GM12892 (cell line): ENCODE data around the gene IL1RAPL1.
"Not testable (repeated sequence)": the region's sequence is repeated elsewhere in the genome, so short reads cannot be mapped to it uniquely, and the experiment has no call there.

Experiments
- DNase-seq: peaks from one replicate; pipeline ENCODE4 v3.0.0; 2011; ENCODE audit not compliant: insufficient read length
- FAIRE-seq: peaks from 2 replicates; lab custom pipeline; 2011; peaks lifted over from hg19 to GRCh38; lab: Jason Lieb, UNC
- POLR2A ChIP-seq: IDR thresholded peaks from 2 replicates; pipeline ENCODE4 v1.6.1; 2011; ENCODE audit warnings: low read depth, low read length, control low read depth
- POLR2AphosphoS5 ChIP-seq: IDR thresholded peaks from 2 replicates; pipeline ENCODE4 v1.6.1; 2011; ENCODE audit warnings: low read depth, low read length, control low read depth
- TAF1 ChIP-seq: IDR thresholded peaks from 2 replicates; pipeline ENCODE4 v1.6.1; 2011; ENCODE audit warnings: low read depth, mild to moderate bottlenecking, control low read depth, low read length, borderline replicate concordance

IL1RAPL1 gene

GRCh38 chrX:29071525-29072320, 484.5 kb downstream of the IL1RAPL1 start:
- no peak for FAIRE-seq
- no peak for TF ChIP-seq POLR2AphosphoS5
- no peak for TF ChIP-seq POLR2A
- TF ChIP-seq TAF1, result no peak
- DNase-seq, result no peak

GRCh38 chrX:29082558-29082957, 495.3 kb downstream of the IL1RAPL1 start:
- FAIRE-seq, result no peak
- TF ChIP-seq POLR2A, result no peak
- TF ChIP-seq TAF1, result no peak
- no peak for TF ChIP-seq POLR2AphosphoS5
- no peak for DNase-seq

GRCh38 chrX:29083823-29084222, 496.6 kb downstream of the IL1RAPL1 start:
- TF ChIP-seq POLR2A, result no peak
- no peak for TF ChIP-seq POLR2AphosphoS5
- TF ChIP-seq TAF1, result no peak
- DNase-seq (no peak), FAIRE-seq (no peak)

GRCh38 chrX:29090811-29091210, 503.6 kb downstream of the IL1RAPL1 start:
- DNase-seq (no peak), FAIRE-seq (no peak)
- no peak for TF ChIP-seq POLR2AphosphoS5

GRCh38 chrX:29107231-29107630, 520.0 kb downstream of the IL1RAPL1 start:
- DNase-seq, result no peak
- no peak for FAIRE-seq
- TF ChIP-seq POLR2AphosphoS5 (no peak), TAF1 (no peak), POLR2A (no peak)

GRCh38 chrX:29110041-29110440, 522.8 kb downstream of the IL1RAPL1 start:
- TF ChIP-seq POLR2A (no peak), POLR2AphosphoS5 (no peak), TAF1 (no peak)
- no peak for FAIRE-seq

GRCh38 chrX:29113221-29113620, 526.0 kb downstream of the IL1RAPL1 start:
- TF ChIP-seq TAF1, result no peak
- no peak for TF ChIP-seq POLR2AphosphoS5
- no peak for TF ChIP-seq POLR2A
- FAIRE-seq (no peak), DNase-seq (no peak)

More at GRCh38 chrX:29110041-29110440, 522.8 kb downstream of the IL1RAPL1 start:
- no peak for DNase-seq

- FAIRE-seq, DNase-seq: not testable (repeated sequence)
Measured at GRCh38 chrX:29122817-29123216, 535.6 kb downstream of the IL1RAPL1 start.

- DNase-seq (no peak), FAIRE-seq (no peak)
- TF ChIP-seq POLR2AphosphoS5 (no peak), TAF1 (no peak), POLR2A (no peak)
Measured at GRCh38 chrX:29130905-29131304, 543.7 kb downstream of the IL1RAPL1 start.

GRCh38 chrX:29136904-29137303, 549.7 kb downstream of the IL1RAPL1 start:
- FAIRE-seq (no peak), DNase-seq (no peak)
- no peak for TF ChIP-seq POLR2AphosphoS5
- TF ChIP-seq TAF1, result no peak
- TF ChIP-seq POLR2A, result no peak

- DNase-seq, result no peak
- TF ChIP-seq POLR2AphosphoS5, result no peak
- no peak for FAIRE-seq
Measured at GRCh38 chrX:29138003-29138402, 550.8 kb downstream of the IL1RAPL1 start.

- DNase-seq (no peak), FAIRE-seq (no peak)
- no peak for TF ChIP-seq POLR2AphosphoS5
Measured at GRCh38 chrX:29143356-29143755, 556.1 kb downstream of the IL1RAPL1 start.

- DNase-seq, result no peak
- TF ChIP-seq TAF1, result no peak
- TF ChIP-seq POLR2A, result no peak
- no peak for TF ChIP-seq POLR2AphosphoS5
- no peak for FAIRE-seq
Measured at GRCh38 chrX:29143756-29144155, 556.5 kb downstream of the IL1RAPL1 start.
